GM10847 (cell line): ENCODE results near the gene ZXDC.

Experiments used
- POLR2A ChIP-seq: IDR thresholded peaks from 2 replicates; pipeline ENCODE4 v1.6.1; 2011; ENCODE audit not compliant: insufficient read length; ENCODE audit errors: extremely low read depth

ZXDC gene

GRCh38 chr3:126460381-126460780, 15.3 kb downstream of the ZXDC start:
- TF ChIP-seq POLR2A, result no peak

DNA sequence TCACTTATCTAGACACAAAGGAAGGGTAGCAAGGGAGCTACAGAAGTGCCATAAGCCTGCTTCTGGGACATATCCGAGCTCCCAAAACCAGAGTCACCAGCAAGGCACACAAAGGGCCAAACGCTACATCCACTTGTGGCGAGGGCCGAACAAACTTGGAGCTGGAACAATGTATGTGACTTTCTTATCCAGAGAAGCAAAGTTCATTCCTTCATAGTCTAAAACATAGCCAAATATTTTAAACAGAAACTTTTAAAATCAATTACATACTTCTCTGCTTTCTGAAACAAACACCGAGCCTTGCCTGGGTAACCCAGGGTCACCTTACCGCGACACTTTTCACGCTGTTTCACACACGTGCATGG, 15.9 kb downstream of the ZXDC start:
- TF ChIP-seq POLR2A, result no peak

- TF ChIP-seq POLR2A, result no peak
These were observed 16.5 kb downstream of the ZXDC start for GRCh38 chr3:126459111-126459762.

- no peak for TF ChIP-seq POLR2A
These were observed 18.8 kb downstream of the ZXDC start for GRCh38 chr3:126456766-126457388.

DNA sequence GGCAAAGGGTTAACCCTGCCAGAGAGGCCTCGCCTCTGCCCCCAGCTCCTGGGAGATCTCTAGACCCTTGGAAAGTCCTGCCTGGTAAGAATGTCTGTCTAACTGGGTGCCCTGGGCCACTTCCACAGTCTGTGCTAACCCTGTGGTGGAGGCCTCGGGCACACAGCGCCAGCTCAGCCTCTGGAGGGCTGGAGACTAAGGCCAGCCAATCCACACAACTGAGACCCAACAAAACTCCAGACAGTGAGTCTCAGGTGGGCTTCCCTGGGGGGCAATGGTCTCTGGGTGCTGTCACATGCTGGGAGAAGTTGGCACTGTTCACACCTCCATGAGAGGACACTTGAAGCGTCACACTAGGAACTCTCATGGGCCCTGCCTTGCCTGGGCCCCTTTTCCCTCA, 19.5 kb downstream of the ZXDC start:
- no peak for TF ChIP-seq POLR2A

GRCh38 chr3:126454437-126455198, 21.1 kb downstream of the ZXDC start:
- no peak for TF ChIP-seq POLR2A

- TF ChIP-seq POLR2A, result no peak
These were observed 21.7 kb downstream of the ZXDC start for GRCh38 chr3:126454025-126454424.

GRCh38 chr3:126452213-126452612, 23.5 kb downstream of the ZXDC start:
- TF ChIP-seq POLR2A, result no peak

DNA sequence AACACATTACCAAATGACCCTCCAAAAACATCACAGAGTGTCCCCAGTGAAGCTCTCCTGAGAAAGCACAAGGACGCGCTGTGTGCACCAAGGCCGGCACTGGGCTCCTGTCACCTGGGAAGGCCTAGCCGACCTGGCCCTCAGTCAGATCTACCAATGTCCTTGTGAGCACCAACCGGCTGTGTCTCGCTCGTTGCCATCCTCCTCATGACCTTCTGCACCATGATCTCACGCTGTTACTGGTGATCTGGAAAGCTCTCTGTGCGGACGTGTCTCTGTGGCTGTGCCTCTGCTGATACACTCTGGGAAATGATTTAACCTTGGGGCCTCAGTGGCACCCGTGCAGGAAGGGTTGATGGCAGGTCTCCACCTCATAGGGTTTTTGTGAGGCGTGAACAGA, 24.2 kb downstream of the ZXDC start:
- no peak for TF ChIP-seq POLR2A

- TF ChIP-seq POLR2A, result no peak
These were observed 24.9 kb downstream of the ZXDC start for GRCh38 chr3:126450744-126451143.

GRCh38 chr3:126450219-126450618, 25.5 kb downstream of the ZXDC start:
- TF ChIP-seq POLR2A, result no peak

GRCh38 chr3:126449621-126450051, 26.1 kb downstream of the ZXDC start:
- no peak for TF ChIP-seq POLR2A

DNA sequence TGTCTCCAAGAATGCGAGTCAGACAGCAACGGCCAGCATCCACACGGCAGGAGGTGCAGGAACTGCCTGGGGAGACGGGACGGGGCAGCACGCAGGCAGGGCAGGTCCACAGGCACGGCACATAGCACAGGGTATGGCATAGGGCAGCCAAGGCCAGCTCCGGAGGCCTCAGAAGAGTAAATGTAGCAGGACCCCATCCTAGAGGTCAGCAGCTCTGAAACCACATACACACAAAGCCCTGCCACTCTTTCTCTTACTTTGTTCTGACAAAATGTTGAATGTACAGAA, 26.9 kb downstream of the ZXDC start:
- TF ChIP-seq POLR2A, result no peak

DNA sequence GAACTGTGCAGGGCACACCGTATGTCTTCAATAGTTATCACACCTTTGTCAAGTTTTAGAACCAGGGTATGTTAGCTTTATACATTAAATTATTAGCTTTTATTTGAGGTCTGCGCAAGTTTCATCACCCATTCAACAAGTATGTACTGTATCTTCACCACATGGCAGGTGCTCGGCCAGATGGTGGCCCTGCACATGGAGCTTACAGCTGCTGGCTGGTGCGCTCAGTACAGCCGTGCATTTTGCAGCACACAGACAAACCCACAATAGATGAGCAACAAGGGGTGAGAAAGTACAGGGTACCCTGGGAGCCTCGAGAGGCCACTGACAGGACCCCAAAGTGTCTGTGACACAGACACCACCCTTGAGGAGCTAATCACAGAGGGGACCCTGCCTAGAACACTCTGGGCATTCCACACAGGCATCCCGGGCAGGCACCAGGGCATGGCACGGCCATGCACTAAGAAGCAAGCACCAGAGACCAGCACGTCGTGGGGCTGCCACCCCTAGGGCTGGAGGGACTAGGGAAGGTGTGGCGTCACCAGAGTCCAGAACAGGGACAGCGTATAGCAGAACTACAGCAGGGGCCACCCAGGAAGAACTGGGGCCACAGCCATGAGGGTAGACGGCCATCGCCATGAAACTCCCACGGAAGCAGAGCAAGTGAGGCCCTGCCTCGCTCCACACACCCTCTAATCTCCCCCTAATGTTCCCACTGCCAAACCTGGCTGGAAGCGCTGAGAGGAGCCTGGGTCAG, 27.4 kb downstream of the ZXDC start:
- no peak for TF ChIP-seq POLR2A

DNA sequence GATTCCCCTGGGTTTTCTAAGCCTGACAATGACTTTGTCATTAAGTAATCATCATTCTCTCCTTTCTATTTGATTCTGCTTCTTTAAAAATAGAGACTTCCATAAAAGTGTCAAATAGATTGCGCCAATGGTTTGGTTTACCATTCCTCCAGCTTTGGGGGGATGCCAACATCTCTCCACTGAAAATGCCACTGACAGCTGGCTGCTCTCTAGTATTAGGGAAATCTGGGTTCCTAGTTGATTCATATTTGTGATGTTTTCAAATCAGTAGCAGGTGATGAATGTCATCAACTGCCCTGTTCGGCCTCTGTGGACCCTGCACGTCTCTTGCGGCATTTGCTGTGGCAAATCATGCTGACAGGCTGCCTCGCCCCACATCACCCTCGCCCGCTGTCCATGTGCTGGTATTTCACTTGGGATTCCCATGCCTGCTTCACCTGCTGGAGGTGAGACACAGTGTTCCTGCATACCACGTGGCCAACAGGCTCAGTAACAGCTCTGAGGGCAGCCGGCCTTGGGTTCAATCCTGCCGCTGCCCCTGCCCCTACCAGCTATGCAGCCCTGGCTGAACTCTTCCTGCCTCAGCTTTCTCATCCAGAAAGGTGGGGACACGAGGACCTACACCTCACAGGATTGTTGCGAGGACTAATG, 28.1 kb downstream of the ZXDC start:
- TF ChIP-seq POLR2A, result no peak

DNA sequence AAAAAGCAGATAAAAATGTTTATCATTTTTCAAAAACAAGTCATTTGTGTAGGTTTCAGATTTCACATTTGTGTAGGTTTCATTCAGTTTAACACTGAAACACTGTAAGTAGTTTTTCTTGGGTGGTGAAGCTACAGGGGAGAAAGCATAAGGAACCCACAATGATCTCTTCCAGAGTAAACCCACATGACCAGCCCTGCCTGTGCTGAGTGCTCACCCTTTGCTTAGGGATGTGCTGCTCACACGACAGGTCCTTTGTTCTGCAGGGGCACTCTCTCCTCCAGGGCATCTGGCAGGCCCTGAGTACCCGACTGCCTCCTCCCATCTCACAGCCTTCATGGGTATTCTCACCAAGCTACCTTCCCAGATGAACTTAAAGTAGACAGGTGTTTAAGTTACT, 28.9 kb downstream of the ZXDC start:
- TF ChIP-seq POLR2A, result no peak

DNA sequence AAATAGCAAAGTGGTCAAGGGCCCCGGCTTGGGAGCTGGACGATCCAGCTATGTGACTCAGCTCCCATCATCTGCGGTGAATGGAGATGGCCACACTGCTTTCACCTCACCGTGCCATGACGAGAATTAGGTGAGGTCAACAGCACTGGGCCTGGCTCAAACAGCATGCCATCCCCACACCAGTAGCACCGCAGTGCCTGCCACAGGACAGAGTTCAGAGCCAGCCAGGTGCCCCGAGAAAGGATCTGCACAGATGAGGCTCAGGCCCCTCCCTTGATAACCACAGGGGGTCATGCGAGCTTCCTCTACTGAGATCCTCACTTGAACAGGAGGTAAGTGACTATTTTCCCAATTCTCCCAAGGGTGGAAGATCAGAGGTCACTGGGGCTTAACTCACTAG, 29.4 kb downstream of the ZXDC start:
- no peak for TF ChIP-seq POLR2A
